Parathyroid adenoma (tissue), 2 donors: Measurements from ENCODE around the gene KCNK15.

ENCODE experiments used
- H2AFZ ChIP-seq: fragments of 300-600 bp; sonication (generic); one replicate; pipeline ENCODE4 v1.7.0; 2017; ENCODE audit warnings: antibody characterized with exemption, mild to moderate bottlenecking
- H3K27ac ChIP-seq: fragments of 300-600 bp; sonication (generic); one replicate; pipeline ENCODE4 v1.7.0; 2017
- H3K27me3 ChIP-seq: fragments of 300-600 bp; sonication (generic); one replicate; pipeline ENCODE4 v1.7.0; 2017; ENCODE audit warnings: low read length; ENCODE audit not compliant: control insufficient read depth, insufficient read depth
- H3K36me3 ChIP-seq: fragments of 300-600 bp; sonication (generic); one replicate; pipeline ENCODE4 v1.7.0; 2017; ENCODE audit warnings: low read length; ENCODE audit not compliant: control insufficient read depth, insufficient read depth
- H3K4me1 ChIP-seq: fragments of 300-600 bp; sonication (generic); one replicate; pipeline ENCODE4 v1.7.0; 2017; ENCODE audit warnings: control low read depth
- H3K4me2 ChIP-seq: fragments of 300-600 bp; sonication (generic); one replicate; pipeline ENCODE4 v1.7.0; 2017; ENCODE audit warnings: low read length
- H3K4me3 ChIP-seq: fragments of 300-600 bp; sonication (generic); one replicate; pipeline ENCODE4 v1.7.0; 2017; ENCODE audit warnings: low read depth, low read length
- H3K79me2 ChIP-seq: fragments of 300-600 bp; sonication (generic); one replicate; pipeline ENCODE4 v1.7.0; 2017; ENCODE audit warnings: control low read depth
- H3K9ac ChIP-seq: fragments of 300-600 bp; sonication (generic); one replicate; pipeline ENCODE4 v1.7.0; 2017; ENCODE audit warnings: mild to moderate bottlenecking
- H3K9me3 ChIP-seq: fragments of 300-600 bp; sonication (generic); one replicate; pipeline ENCODE4 v1.7.0; 2017; ENCODE audit warnings: low read length; ENCODE audit not compliant: control insufficient read depth
- TF ChIP-seq, protein P1 (sequence below): fragments of 300-600 bp; sonication (generic); IDR thresholded peaks from one replicate; pipeline ENCODE4 v1.7.0; 2017; ENCODE audit warnings: antibody characterized with exemption, mild to moderate bottlenecking
- donor health status: primary hyperparathyroidism.

KCNK15 gene

DNA sequence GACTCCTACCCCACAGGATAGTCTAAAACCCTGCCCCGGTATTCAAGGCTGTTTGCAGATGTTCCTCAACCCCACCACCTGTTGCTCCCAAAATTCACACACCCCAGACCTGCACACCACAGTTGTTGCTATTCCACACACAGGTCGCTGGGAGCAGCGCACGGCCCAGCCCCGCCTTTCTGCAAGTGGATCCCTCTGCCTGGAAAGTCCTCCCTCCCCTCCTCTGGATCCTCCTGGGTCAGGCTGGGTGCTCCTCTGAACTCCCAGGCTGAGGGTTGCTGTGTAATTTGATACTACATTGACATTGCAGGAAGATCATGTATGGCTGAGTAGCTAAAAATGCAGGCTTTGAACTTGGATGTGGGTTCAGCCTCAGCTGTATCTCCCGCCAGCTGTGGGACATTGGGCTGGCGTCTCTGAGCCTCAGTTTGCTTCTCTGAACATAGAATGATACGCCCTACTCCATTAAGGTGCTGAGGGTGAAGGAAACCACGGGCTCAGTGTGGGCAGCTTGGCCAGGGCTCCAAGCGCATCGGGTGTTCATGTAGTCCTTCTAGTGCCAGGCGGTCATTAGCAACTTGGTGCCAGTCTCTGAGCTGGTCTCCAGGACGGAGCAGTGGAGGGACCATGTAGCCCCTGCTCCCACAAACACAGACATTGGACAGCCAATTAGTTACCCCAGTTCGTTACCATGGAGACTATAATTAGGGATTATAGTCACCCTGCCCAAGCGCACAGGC lies 44.4 kb upstream of the KCNK15 start:
- H3K79me2 ChIP-seq = no peaks in the 10 kb centered on the region
- H3K4me3 ChIP-seq = no peak overlapping the region
- no peak overlapping the region for H3K9ac ChIP-seq
- no peaks in the 10 kb centered on the region for H3K27me3 ChIP-seq
- H2AFZ ChIP-seq = no peak overlapping the region
- no peaks in the 10 kb centered on the region for H3K36me3 ChIP-seq
- TF ChIP-seq, protein P1, sequence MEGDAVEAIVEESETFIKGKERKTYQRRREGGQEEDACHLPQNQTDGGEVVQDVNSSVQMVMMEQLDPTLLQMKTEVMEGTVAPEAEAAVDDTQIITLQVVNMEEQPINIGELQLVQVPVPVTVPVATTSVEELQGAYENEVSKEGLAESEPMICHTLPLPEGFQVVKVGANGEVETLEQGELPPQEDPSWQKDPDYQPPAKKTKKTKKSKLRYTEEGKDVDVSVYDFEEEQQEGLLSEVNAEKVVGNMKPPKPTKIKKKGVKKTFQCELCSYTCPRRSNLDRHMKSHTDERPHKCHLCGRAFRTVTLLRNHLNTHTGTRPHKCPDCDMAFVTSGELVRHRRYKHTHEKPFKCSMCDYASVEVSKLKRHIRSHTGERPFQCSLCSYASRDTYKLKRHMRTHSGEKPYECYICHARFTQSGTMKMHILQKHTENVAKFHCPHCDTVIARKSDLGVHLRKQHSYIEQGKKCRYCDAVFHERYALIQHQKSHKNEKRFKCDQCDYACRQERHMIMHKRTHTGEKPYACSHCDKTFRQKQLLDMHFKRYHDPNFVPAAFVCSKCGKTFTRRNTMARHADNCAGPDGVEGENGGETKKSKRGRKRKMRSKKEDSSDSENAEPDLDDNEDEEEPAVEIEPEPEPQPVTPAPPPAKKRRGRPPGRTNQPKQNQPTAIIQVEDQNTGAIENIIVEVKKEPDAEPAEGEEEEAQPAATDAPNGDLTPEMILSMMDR = no peak
- H3K9me3 ChIP-seq = no peaks in the 10 kb centered on the region
- peaks cover 14% of the 10 kb centered on the region for H3K4me1 ChIP-seq
- no peak overlapping the region for H3K27ac ChIP-seq
- no peak overlapping the region for H3K4me2 ChIP-seq

DNA sequence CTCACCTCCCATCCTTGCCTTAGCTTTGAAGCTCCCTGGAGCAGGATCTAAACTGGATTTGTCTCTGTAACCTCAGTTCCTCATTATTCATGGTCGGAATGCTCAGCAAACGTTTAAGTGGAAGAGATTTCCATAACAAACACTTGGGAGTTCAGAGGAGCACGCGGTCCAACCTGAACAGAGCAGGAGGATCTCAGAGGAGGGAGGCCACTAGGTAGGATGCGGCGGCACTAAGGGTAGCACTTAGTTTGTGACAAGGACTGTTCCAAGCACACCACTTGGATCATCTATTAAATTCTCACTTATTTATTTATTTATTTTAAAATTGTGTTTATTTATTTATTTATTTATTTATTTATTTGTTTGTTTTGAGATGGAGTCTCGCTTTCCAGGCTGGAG lies 43.8 kb upstream of the KCNK15 start:
- Histone ChIP-seq H3K9me3 (no peaks in the 10 kb centered on the region), H3K27ac (no peak overlapping the region), H3K9ac (no peak overlapping the region), H3K4me1 (peaks cover 14% of the 10 kb centered on the region), H3K27me3 (no peaks in the 10 kb centered on the region), H3K4me3 (no peak overlapping the region), H3K4me2 (no peak overlapping the region), H2AFZ (no peak overlapping the region), H3K79me2 (no peaks in the 10 kb centered on the region), H3K36me3 (no peaks in the 10 kb centered on the region)
- TF ChIP-seq, protein P1 = no peak

DNA sequence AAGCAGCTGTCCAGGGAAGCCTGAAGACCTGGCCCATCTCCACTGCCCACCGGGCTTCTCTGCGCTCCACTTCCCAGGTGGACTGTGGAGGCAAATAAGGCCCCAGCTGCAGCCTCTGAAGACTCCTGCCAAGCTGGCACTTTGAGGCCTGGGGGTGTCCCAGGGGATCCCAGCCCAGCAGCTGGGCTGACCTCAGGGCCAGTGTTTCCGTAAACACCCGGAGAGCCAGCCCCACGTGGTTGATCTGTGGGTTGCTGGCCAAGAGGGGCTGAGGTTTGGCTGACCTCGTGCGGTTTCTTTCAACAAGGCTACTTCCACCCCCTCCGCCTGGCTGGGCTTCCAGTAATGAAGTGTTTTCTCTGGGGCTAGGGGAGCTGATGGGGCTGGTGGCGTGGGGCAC lies 42.9 kb upstream of the KCNK15 start:
- Histone ChIP-seq H3K4me3 (no peak overlapping the region), H3K27ac (no peak overlapping the region)

DNA sequence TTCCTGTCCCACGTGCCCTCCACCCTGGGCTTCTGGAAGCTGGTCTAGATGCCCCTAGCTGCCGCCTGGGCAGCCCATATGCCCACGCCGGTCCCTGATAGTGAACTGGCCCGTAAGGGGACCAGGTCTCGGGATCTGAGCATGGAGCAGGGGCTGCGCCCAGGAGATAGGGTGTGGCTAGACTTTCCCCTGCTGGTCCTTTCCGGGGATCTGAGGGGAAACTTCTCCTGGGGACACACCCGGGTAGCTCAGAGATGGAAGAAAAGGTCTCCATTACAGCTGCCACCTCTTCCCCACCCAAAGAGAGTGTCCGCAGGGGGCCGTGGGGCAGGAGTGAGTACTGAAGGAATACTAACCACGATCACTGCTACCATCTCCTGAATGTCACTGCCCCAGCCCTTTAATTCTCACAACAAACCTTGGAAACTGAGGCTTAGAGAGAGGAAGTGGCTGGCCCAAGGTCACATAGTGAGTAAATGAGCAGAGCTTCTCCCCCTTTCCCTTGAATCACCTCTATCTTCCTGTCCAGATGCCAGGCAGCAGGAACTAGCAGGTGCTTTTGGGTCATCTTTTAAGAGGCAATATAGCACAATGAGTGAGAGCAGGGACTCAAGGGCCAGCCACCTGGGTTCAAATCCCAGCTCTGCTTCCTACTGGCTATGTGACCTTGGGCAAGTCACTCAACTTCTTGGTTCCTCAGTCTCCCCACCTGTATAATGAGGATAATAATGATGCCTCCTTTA lies 42.3 kb upstream of the KCNK15 start:
- TF ChIP-seq, protein P1 = no peak
- no peak overlapping the region for H3K27ac ChIP-seq

More for the DNA sequence above, 42.9 kb upstream of the KCNK15 start:
- no peaks in the 10 kb centered on the region for H3K79me2 ChIP-seq
- H3K27me3 ChIP-seq = no peaks in the 10 kb centered on the region
- peaks cover 14% of the 10 kb centered on the region for H3K4me1 ChIP-seq
- no peaks in the 10 kb centered on the region for H3K36me3 ChIP-seq
- no peaks in the 10 kb centered on the region for H3K9me3 ChIP-seq
- TF ChIP-seq, protein P1 = no peak
- H3K4me2 ChIP-seq = no peak overlapping the region
- no peak overlapping the region for H2AFZ ChIP-seq
- H3K9ac ChIP-seq = no peak overlapping the region

More for the DNA sequence above, 42.3 kb upstream of the KCNK15 start:
- Histone ChIP-seq H3K4me1 (peaks cover 14% of the 10 kb centered on the region), H3K4me3 (no peak overlapping the region), H3K9ac (no peak overlapping the region), H3K79me2 (no peaks in the 10 kb centered on the region), H3K27me3 (no peaks in the 10 kb centered on the region), H3K4me2 (no peak overlapping the region), H3K36me3 (no peaks in the 10 kb centered on the region), H2AFZ (no peak overlapping the region), H3K9me3 (no peaks in the 10 kb centered on the region)
